ENCODE measurements around the gene BSG.
"Not testable (repeated sequence)": the region's sequence is repeated elsewhere in the genome, so short reads cannot be mapped to it uniquely, and the experiment has no call there.

Gene BSG

DNA sequence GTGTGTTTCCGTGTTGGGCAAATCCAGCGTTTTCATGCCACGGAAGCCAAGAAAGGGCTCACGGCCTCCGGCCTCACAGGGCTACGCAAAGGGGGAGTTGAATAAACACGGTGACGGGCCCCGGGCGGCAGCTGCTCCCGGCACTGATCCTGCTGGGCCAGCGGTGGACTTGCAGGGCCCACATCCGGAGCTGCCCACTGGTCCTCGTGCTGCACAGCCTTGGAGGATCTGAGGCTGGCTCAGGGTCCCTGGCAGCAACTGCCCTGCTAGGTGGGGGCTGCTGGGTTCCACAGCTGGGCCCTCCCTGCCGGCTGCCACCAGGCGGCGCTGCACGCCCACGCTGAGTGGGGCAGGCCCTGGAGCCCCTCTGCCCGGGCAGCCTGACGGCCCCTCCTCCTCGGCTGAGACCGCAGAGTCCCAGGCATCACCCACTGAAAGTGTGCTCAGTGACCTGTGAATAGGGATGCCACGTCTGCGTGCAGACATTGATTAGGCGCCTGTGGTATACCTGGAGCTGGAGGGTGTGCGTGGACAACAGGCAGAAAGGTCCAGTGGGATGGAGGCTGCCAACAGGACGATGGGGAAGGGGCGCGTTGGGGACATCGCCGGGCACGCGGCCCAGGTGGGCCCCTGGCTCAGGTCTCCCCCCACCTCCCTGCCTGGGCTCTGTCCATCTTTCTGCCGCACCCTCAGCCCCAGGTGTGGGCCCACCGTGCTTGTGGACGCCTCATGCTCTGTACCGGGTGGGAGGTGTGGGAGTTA, 12.0 kb downstream of the BSG start:
- Histone ChIP-seq H3K4me3 (ENCODE audit: low read depth, low read length) (no peak overlapping the region), H2BK120ac (ENCODE audit: insufficient read depth, low read length, poor library complexity) (no peak overlapping the region), H3K9ac (ENCODE audit: low read length) (no peak overlapping the region), H2AFZ (ENCODE audit: insufficient read depth, low read length, poor library complexity) (no peak overlapping the region), H3K27me3 (ENCODE audit: insufficient read depth, low read length) (peaks cover 14% of the 10 kb centered on the region), H3K14ac (ENCODE audit: low read length) (no peak overlapping the region), H2BK12ac (ENCODE audit: low read length) (no peak overlapping the region), H3K4ac (ENCODE audit: low read depth, low read length) (no peak overlapping the region), H3K23ac (ENCODE audit: low read length) (no peak overlapping the region), H3K18ac (ENCODE audit: low read length) (no peak overlapping the region), H3K79me1 (ENCODE audit: low read length) (no peaks in the 10 kb centered on the region), H4K91ac (ENCODE audit: low read depth, low read length) (no peak overlapping the region), H3K4me1 (ENCODE audit: control insufficient read depth in 1 of 2, insufficient read depth in 2 of 2, low read length in 2 of 2) (peaks cover 0 to 2% of the 10 kb centered on the region in 2 experiments), H3K79me2 (ENCODE audit: control insufficient read depth, insufficient read depth, low read length, poor library complexity) (no peaks in the 10 kb centered on the region), H2AK5ac (ENCODE audit: low read length) (no peak overlapping the region), H2BK5ac (ENCODE audit: low read depth, low read length, poor library complexity) (no peak overlapping the region), H3K9me3 (ENCODE audit: insufficient read depth, low read depth, low read length) (peaks cover 7% of the 10 kb centered on the region), H4K12ac (ENCODE audit: low read depth, low read length) (no peak overlapping the region), H3K27ac (ENCODE audit: low read depth, low read length) (no peak overlapping the region), H4K8ac (ENCODE audit: low read depth, low read length) (no peak overlapping the region), H3K36me3 (ENCODE audit: control insufficient read depth in 1 of 2, insufficient read depth in 2 of 2, low read length in 2 of 2) (peaks cover 37 to 41% of the 10 kb centered on the region in 2 experiments), H3K4me2 (ENCODE audit: low read length) (no peak overlapping the region)
- DNase-seq = peak; percentile 25 to 55
- no CpG with 5 or more reads among the region's 38 CpGs for WGBS (ENCODE audit: extremely low coverage, insufficient coverage, insufficient read length)

GRCh38 chr19:585146-585545, 12.8 kb downstream of the BSG start:
- H3K23ac ChIP-seq (ENCODE audit: low read length); H3K4ac ChIP-seq (ENCODE audit: low read depth, low read length); H3K4me3 ChIP-seq (ENCODE audit: low read depth, low read length); DNase-seq; H4K8ac ChIP-seq (ENCODE audit: low read depth, low read length); H3K79me1 ChIP-seq (ENCODE audit: low read length); H4K12ac ChIP-seq (ENCODE audit: low read depth, low read length); H3K4me2 ChIP-seq (ENCODE audit: low read length); H3K27ac ChIP-seq (ENCODE audit: low read depth, low read length); H2AK5ac ChIP-seq (ENCODE audit: low read length); H3K4me1 ChIP-seq (ENCODE audit: control insufficient read depth in 1 of 2, insufficient read depth in 2 of 2, low read length in 2 of 2); H2BK5ac ChIP-seq (ENCODE audit: low read depth, low read length, poor library complexity); H4K91ac ChIP-seq (ENCODE audit: low read depth, low read length); H2BK12ac ChIP-seq (ENCODE audit: low read length); H3K18ac ChIP-seq (ENCODE audit: low read length); H2BK120ac ChIP-seq (ENCODE audit: insufficient read depth, low read length, poor library complexity); H3K9me3 ChIP-seq (ENCODE audit: insufficient read depth, low read depth, low read length); H2AFZ ChIP-seq (ENCODE audit: insufficient read depth, low read length, poor library complexity); H3K9ac ChIP-seq (ENCODE audit: low read length); H3K79me2 ChIP-seq (ENCODE audit: control insufficient read depth, insufficient read depth, low read length, poor library complexity); H3K14ac ChIP-seq (ENCODE audit: low read length): not testable (repeated sequence)
- Histone ChIP-seq H3K36me3 (ENCODE audit: control insufficient read depth in 1 of 2, insufficient read depth in 2 of 2, low read length in 2 of 2) (peaks cover 30 to 33% of the 10 kb centered on the region in 2 experiments), H3K27me3 (ENCODE audit: insufficient read depth, low read length) (peaks cover 16% of the 10 kb centered on the region)
- WGBS (ENCODE audit: extremely low coverage, insufficient coverage, insufficient read length) = no CpG with 5 or more reads among the region's 34 CpGs

- H3K4me3 ChIP-seq (ENCODE audit: low read depth, low read length) = no peak overlapping the region
- H3K18ac ChIP-seq (ENCODE audit: low read length) = no peak overlapping the region
- H3K23ac ChIP-seq (ENCODE audit: low read length) = no peak overlapping the region
- peaks cover 7% of the 10 kb centered on the region for H3K9me3 ChIP-seq (ENCODE audit: insufficient read depth, low read depth, low read length)
- H3K14ac ChIP-seq (ENCODE audit: low read length) = no peak overlapping the region
- H3K27me3 ChIP-seq (ENCODE audit: insufficient read depth, low read length) = peaks cover 21% of the 10 kb centered on the region
- no peaks in the 10 kb centered on the region for H3K79me2 ChIP-seq (ENCODE audit: control insufficient read depth, insufficient read depth, low read length, poor library complexity)
- no peak overlapping the region for H2BK5ac ChIP-seq (ENCODE audit: low read depth, low read length, poor library complexity)
- H4K91ac ChIP-seq (ENCODE audit: low read depth, low read length) = no peak overlapping the region
- no CpG with 5 or more reads among the region's 10 CpGs for WGBS (ENCODE audit: extremely low coverage, insufficient coverage, insufficient read length)
- no peak overlapping the region for H3K27ac ChIP-seq (ENCODE audit: low read depth, low read length)
- H2BK120ac ChIP-seq (ENCODE audit: insufficient read depth, low read length, poor library complexity) = no peak overlapping the region
- no peaks in the 10 kb centered on the region for H3K79me1 ChIP-seq (ENCODE audit: low read length)
- no peak overlapping the region for H4K8ac ChIP-seq (ENCODE audit: low read depth, low read length)
- H3K4me2 ChIP-seq (ENCODE audit: low read length) = no peak overlapping the region
- H3K9ac ChIP-seq (ENCODE audit: low read length) = no peak overlapping the region
- DNase-seq = no peak
- H3K4me1 ChIP-seq (ENCODE audit: control insufficient read depth in 1 of 2, insufficient read depth in 2 of 2, low read length in 2 of 2) = peaks cover 0 to 2% of the 10 kb centered on the region in 2 experiments
- no peak overlapping the region for H2BK12ac ChIP-seq (ENCODE audit: low read length)
- no peak overlapping the region for H2AFZ ChIP-seq (ENCODE audit: insufficient read depth, low read length, poor library complexity)
- no peak overlapping the region for H3K4ac ChIP-seq (ENCODE audit: low read depth, low read length)
- peaks cover 25 to 29% of the 10 kb centered on the region in 2 experiments for H3K36me3 ChIP-seq (ENCODE audit: control insufficient read depth in 1 of 2, insufficient read depth in 2 of 2, low read length in 2 of 2)
- no peak overlapping the region for H2AK5ac ChIP-seq (ENCODE audit: low read length)
- no peak overlapping the region for H4K12ac ChIP-seq (ENCODE audit: low read depth, low read length)
These were observed 13.2 kb downstream of the BSG start for GRCh38 chr19:585551-586110.

- H3K18ac ChIP-seq (ENCODE audit: low read length) = no peak overlapping the region
- H3K9me3 ChIP-seq (ENCODE audit: insufficient read depth, low read depth, low read length) = peaks cover 12% of the 10 kb centered on the region
- no peak overlapping the region for H3K4ac ChIP-seq (ENCODE audit: low read depth, low read length)
- no peak overlapping the region for H2BK12ac ChIP-seq (ENCODE audit: low read length)
- H3K27me3 ChIP-seq (ENCODE audit: insufficient read depth, low read length) = peaks cover 29% of the 10 kb centered on the region
- no peak overlapping the region for H4K8ac ChIP-seq (ENCODE audit: low read depth, low read length)
- peak; percentile 59 to 76 for DNase-seq
- H4K91ac ChIP-seq (ENCODE audit: low read depth, low read length) = no peak overlapping the region
- H3K27ac ChIP-seq (ENCODE audit: low read depth, low read length) = no peak overlapping the region
- H3K79me1 ChIP-seq (ENCODE audit: low read length) = no peaks in the 10 kb centered on the region
- H4K12ac ChIP-seq (ENCODE audit: low read depth, low read length) = no peak overlapping the region
- H2AK5ac ChIP-seq (ENCODE audit: low read length) = no peak overlapping the region
- H2AFZ ChIP-seq (ENCODE audit: insufficient read depth, low read length, poor library complexity) = no peak overlapping the region
- H3K36me3 ChIP-seq (ENCODE audit: control insufficient read depth in 1 of 2, insufficient read depth in 2 of 2, low read length in 2 of 2) = peaks cover 6 to 7% of the 10 kb centered on the region in 2 experiments
- H2BK5ac ChIP-seq (ENCODE audit: low read depth, low read length, poor library complexity) = no peak overlapping the region
- no CpG with 5 or more reads among the region's 41 CpGs for WGBS (ENCODE audit: extremely low coverage, insufficient coverage, insufficient read length)
- no peak overlapping the region for H3K23ac ChIP-seq (ENCODE audit: low read length)
- H3K79me2 ChIP-seq (ENCODE audit: control insufficient read depth, insufficient read depth, low read length, poor library complexity) = no peaks in the 10 kb centered on the region
- H3K4me3 ChIP-seq (ENCODE audit: low read depth, low read length) = no peak overlapping the region
- no peak overlapping the region for H2BK120ac ChIP-seq (ENCODE audit: insufficient read depth, low read length, poor library complexity)
- peaks cover 0 to 2% of the 10 kb centered on the region in 2 experiments for H3K4me1 ChIP-seq (ENCODE audit: control insufficient read depth in 1 of 2, insufficient read depth in 2 of 2, low read length in 2 of 2)
- H3K9ac ChIP-seq (ENCODE audit: low read length) = no peak overlapping the region
- H3K14ac ChIP-seq (ENCODE audit: low read length) = no peak overlapping the region
- H3K4me2 ChIP-seq (ENCODE audit: low read length) = no peak overlapping the region
These were observed 15.8 kb downstream of the BSG start for GRCh38 chr19:588093-588740.

Measured in trophoblast cell (in vitro differentiated cells and primary cell).